Retinal pigment epithelial cell (primary cell): ENCODE measurements around the gene ESR2.

Experiments used
- DNase-seq: peaks from one replicate; pipeline ENCODE4 v3.0.0-alpha.2; 2010; ENCODE audit warnings: low read depth
- H3K4me3 ChIP-seq: 2 replicates; pipeline ENCODE4 v1.5.1; 2011; ENCODE audit warnings: mild to moderate bottlenecking, low read length, control low read depth, moderate library complexity
- CTCF ChIP-seq: conservative IDR thresholded peaks from 2 replicates; pipeline ENCODE4 v1.5.1; 2011; ENCODE audit warnings: low read depth, low read length, control low read depth, inconsistent platforms

Gene ESR2

GRCh38 chr14:64098120-64098519, 196.1 kb downstream of the ESR2 start:
- no peak for TF ChIP-seq CTCF
- H3K4me3 ChIP-seq, result no peak overlapping the region
- DNase-seq, result no peak

DNA sequence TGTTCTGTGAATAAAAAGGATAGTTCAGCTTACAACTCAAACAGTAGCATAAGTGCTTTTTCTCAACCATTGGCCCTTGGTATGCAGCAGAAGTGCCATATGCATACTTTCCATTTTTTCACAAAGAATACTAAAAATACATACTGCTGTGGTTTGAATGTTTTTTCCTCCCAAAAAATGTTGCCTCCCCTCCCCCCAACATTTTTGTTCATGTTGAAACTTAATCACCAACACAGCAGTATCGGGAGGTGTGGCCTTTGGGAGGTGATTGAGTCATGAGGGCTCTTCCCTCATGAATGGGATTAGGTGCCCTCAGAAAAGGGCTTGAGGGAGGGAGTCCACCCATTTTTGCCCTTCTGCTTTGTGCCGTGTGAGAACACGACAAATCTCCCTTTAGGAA, 198.6 kb downstream of the ESR2 start:
- peak; percentile 51 for DNase-seq
- TF ChIP-seq CTCF, result no peak

GRCh38 chr14:64092940-64093339, 201.2 kb downstream of the ESR2 start:
- no peak for TF ChIP-seq CTCF
- DNase-seq, result no peak
- no peak overlapping the region for H3K4me3 ChIP-seq

More for the DNA sequence above, 198.6 kb downstream of the ESR2 start:
- no peak overlapping the region for H3K4me3 ChIP-seq

- DNase-seq, result no peak
- no peak overlapping the region for H3K4me3 ChIP-seq
- no peak for TF ChIP-seq CTCF
Measured at GRCh38 chr14:64092338-64092737, 201.8 kb downstream of the ESR2 start.

DNA sequence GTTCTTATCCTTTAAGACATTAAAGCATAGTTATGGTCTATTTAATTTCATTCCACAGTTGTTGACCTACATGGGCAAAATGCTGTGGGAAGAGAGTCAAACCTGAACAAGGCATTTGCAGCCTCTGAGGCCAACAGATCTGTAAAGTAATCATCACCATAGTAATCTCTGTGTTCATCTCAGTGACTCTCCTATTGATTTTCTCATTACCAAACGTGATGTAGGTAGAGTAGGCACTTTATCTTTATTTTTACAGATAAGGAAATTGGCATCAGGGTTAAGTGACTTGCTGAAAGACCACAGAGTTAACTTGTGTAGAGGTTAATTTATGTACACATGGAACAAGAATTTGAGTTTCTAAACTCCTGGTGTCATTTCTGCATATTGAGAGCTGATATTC, 203.0 kb downstream of the ESR2 start:
- no peak for TF ChIP-seq CTCF
- no peak for DNase-seq
- H3K4me3 ChIP-seq, result no peak overlapping the region

- no peak overlapping the region for H3K4me3 ChIP-seq
- DNase-seq, result no peak
- TF ChIP-seq CTCF, result no peak
Measured at GRCh38 chr14:64089920-64090319, 204.3 kb downstream of the ESR2 start.

DNA sequence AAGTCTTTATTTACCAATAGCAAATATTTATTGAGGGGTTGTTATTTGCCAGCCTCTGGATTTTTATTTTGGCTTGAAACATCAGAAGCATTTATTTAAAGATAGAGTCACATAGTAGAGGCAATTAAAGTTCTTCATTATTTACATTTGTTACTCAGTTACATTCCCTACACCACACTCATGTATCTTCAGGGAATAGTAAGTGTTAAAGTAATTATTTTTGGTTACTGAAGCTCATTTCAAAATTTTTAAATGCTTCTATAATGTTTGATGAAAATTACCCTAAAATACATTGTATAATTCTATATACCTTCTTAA, 205.6 kb downstream of the ESR2 start:
- no peak for TF ChIP-seq CTCF
- no peak overlapping the region for H3K4me3 ChIP-seq
- no peak for DNase-seq
